Calu3 (cell line): Measurements from ENCODE around the gene SNX32. TPM values are rescaled to one million over a fixed set of nuclear protein-coding genes. Genes with fewer than 3 reads are reported as not detected.
"Not testable (repeated sequence)": the region's sequence is repeated elsewhere in the genome, so short reads cannot be mapped to it uniquely, and the experiment has no call there.

Source experiments
- BruUV-seq: library from RNA; stranded (reverse); fragments of 400-500 nt; replicated peaks from 2 replicates; lab custom pipeline; 2021; lab: Mats Ljungman, UMichigan
- CTCF ChIA-PET: fragments of 300-600 bp; sonication (Branson Sonifier 250); formaldehyde crosslinking; loops from one replicate; lab custom pipeline; 2022; ENCODE audit warnings: antibody characterized with exemption; lab: Charles Lee
- DNase-seq: peaks from one replicate; pipeline ENCODE4 v3.0.0; 2022
- H3K27ac Mint-ChIP-seq: one replicate; pipeline ENCODE4 v1.8.0; 2022; ENCODE audit warnings: mixed read lengths; ENCODE audit not compliant: unreplicated experiment
- H3K27me3 Mint-ChIP-seq: one replicate; pipeline ENCODE4 v1.8.0; 2022; ENCODE audit warnings: mixed read lengths; ENCODE audit not compliant: unreplicated experiment
- H3K36me3 Mint-ChIP-seq: one replicate; pipeline ENCODE4 v1.8.0; 2022; ENCODE audit warnings: mild to moderate bottlenecking, moderate library complexity, mixed read lengths; ENCODE audit not compliant: insufficient read depth, unreplicated experiment
- H3K4me1 Mint-ChIP-seq: one replicate; pipeline ENCODE4 v1.8.0; 2022; ENCODE audit warnings: mild to moderate bottlenecking, low read depth, mixed read lengths; ENCODE audit not compliant: unreplicated experiment
- H3K4me3 Mint-ChIP-seq: one replicate; pipeline ENCODE4 v1.8.0; 2022; ENCODE audit warnings: mild to moderate bottlenecking, low read depth, moderate library complexity, mixed read lengths; ENCODE audit not compliant: unreplicated experiment
- H3K9me3 Mint-ChIP-seq: one replicate; pipeline ENCODE4 v1.8.0; 2022; ENCODE audit warnings: low read depth, mixed read lengths; ENCODE audit not compliant: unreplicated experiment
- intact Hi-C: fragments of 100-400 bp; cut with micrococcal nuclease; formaldehyde crosslinking; loops from one replicate; pipeline ENCODE4 v1.10.0; 2022; ENCODE audit not compliant: unreplicated experiment
- total RNA-seq: library from RNA; stranded (reverse); gene quantifications from 2 replicates; pipeline ENCODE4 v1.2.3, GENCODE V29; 2022
- TF ChIP-seq, protein P1 (sequence below): fragments of 200-600 bp; IDR thresholded peaks from one replicate; pipeline ENCODE4 v1.8.0; 2022; ENCODE audit warnings: antibody characterized with exemption; ENCODE audit not compliant: unreplicated experiment

Gene SNX32
- total RNA-seq, 1 experiment from 2014 or later: not detected

DNA sequence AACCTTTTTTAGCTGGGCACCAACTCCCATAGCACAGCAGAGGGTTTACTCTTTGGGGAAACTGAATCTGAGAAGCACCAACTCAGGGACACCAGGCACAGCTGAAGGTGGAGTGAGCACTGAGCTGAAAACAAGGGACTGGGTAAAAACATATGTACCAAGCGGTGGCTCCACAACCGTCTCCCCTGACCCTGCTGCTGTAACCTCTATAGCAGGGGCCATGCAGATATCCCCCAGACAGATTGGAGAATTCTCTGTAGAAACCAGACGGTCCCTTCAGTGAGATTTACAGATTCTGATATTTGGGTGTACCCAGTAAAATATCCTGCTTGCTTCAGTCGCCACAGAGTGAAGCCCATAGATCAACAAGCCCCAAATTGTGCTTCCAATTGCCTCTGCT, 4.3 kb upstream of the SNX32 start:
- H3K27me3 Mint-ChIP-seq: no peaks in the 10 kb centered on the region
- H3K4me1 Mint-ChIP-seq: no peaks in the 10 kb centered on the region
- no peak overlapping the region for H3K4me3 Mint-ChIP-seq
- H3K36me3 Mint-ChIP-seq: no peaks in the 10 kb centered on the region
- intact Hi-C loops: no loop called here
- CTCF ChIA-PET: interaction anchor here (0.7 to 0.8 kb wide), 2 partner anchors 47 to 49 kb away, joined by 3 read pairs; no protein-coding TSS in a partner anchor
- BruUV-seq: no TSS peak
- no peak for DNase-seq
- no peaks in the 10 kb centered on the region for H3K9me3 Mint-ChIP-seq
- TF ChIP-seq, protein P1, sequence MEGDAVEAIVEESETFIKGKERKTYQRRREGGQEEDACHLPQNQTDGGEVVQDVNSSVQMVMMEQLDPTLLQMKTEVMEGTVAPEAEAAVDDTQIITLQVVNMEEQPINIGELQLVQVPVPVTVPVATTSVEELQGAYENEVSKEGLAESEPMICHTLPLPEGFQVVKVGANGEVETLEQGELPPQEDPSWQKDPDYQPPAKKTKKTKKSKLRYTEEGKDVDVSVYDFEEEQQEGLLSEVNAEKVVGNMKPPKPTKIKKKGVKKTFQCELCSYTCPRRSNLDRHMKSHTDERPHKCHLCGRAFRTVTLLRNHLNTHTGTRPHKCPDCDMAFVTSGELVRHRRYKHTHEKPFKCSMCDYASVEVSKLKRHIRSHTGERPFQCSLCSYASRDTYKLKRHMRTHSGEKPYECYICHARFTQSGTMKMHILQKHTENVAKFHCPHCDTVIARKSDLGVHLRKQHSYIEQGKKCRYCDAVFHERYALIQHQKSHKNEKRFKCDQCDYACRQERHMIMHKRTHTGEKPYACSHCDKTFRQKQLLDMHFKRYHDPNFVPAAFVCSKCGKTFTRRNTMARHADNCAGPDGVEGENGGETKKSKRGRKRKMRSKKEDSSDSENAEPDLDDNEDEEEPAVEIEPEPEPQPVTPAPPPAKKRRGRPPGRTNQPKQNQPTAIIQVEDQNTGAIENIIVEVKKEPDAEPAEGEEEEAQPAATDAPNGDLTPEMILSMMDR: no peak
- no peak overlapping the region for H3K27ac Mint-ChIP-seq

DNA sequence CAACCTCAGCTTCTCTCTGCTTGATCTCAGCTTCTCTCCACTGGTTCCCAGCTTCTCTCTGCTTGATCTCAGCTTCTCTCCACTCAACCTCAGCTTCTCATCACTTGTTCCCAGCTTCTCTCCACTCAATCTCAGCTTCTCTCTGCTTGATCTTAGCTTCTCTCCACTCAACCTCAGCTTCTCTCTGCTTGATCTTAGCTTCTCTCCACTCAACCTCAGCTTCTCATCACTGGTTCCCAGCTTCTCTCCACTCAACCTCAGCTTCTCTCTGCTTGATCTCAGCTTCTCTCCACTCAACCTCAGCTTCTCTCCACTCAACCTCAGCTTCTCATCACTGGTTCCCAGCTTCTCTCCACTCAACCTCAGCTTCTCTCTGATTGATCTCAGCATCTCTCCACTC, 1.5 kb upstream of the SNX32 start:
- H3K4me1 Mint-ChIP-seq, DNase-seq, H3K4me3 Mint-ChIP-seq, H3K27ac Mint-ChIP-seq, BruUV-seq, intact Hi-C loops, H3K36me3 Mint-ChIP-seq, H3K9me3 Mint-ChIP-seq, H3K27me3 Mint-ChIP-seq: not testable (repeated sequence)
- CTCF ChIA-PET: interaction anchor here (0.7 kb wide), 1 partner anchor 21 kb away, joined by 5 read pairs; no protein-coding TSS in a partner anchor

DNA sequence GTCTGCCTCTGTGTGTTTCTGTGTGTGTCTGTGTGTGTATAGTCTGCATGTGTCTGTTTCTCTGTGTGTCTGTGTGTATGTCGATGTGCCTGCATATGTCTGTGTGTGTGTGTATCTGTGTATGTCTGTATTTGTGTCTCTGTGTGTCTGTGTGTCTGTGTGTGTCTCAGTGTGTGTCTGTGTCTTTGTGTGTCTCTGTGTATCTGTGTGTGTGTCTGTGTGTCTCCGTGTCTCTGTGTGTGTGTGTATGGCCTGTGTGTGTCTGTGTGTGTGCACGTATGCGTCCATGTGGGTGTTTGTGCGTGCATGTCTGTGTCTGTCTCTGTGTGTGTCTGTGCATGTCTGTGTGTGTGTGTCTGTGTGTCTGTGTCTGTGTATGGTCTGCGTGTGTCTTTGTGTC, 439 bp downstream of the SNX32 start:
- Mint-ChIP-seq H3K4me3 (no peak overlapping the region), H3K4me1 (no peaks in the 10 kb centered on the region)
- BruUV-seq: no TSS peak

DNA sequence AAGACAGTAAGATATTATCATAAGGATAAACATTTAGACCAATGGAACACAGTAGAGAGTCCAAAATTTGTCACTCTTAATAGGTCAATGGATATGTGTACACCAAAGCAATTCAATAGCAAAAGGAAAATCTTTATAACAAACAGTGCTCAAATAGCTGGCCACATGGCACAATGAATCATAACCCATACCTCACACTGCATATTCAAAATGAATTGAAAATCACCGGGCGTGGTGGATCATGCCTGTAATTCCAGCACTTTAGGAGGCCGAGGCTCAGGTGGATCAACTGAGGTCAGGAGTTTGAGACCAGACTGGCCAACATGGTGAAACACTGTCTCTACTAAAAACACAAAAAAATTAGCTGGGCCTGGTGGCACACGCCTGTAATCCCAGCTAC, 8.4 kb downstream of the SNX32 start:
- no TSS peak for BruUV-seq
- TF ChIP-seq, protein P1: no peak
- H3K27ac Mint-ChIP-seq: no peak overlapping the region
- DNase-seq: no peak
- no peak overlapping the region for H3K4me3 Mint-ChIP-seq
- peaks cover 7% of the 10 kb centered on the region for H3K36me3 Mint-ChIP-seq
- peaks cover 2% of the 10 kb centered on the region for H3K9me3 Mint-ChIP-seq
- no peaks in the 10 kb centered on the region for H3K27me3 Mint-ChIP-seq
- CTCF ChIA-PET: interaction anchor here (0.7 kb wide), 1 partner anchor 12 kb away, joined by 10 read pairs; no protein-coding TSS in a partner anchor
- intact Hi-C loops: no loop called here
- H3K4me1 Mint-ChIP-seq: no peaks in the 10 kb centered on the region

More for the DNA sequence above, 439 bp downstream of the SNX32 start:
- no peaks in the 10 kb centered on the region for H3K27me3 Mint-ChIP-seq
- H3K9me3 Mint-ChIP-seq: peaks cover 2% of the 10 kb centered on the region
- CTCF ChIA-PET: no interaction called here
- no peak for DNase-seq
- H3K27ac Mint-ChIP-seq: no peak overlapping the region
- H3K36me3 Mint-ChIP-seq: no peaks in the 10 kb centered on the region
- intact Hi-C loops: no loop called here
- TF ChIP-seq, protein P1: no peak

DNA sequence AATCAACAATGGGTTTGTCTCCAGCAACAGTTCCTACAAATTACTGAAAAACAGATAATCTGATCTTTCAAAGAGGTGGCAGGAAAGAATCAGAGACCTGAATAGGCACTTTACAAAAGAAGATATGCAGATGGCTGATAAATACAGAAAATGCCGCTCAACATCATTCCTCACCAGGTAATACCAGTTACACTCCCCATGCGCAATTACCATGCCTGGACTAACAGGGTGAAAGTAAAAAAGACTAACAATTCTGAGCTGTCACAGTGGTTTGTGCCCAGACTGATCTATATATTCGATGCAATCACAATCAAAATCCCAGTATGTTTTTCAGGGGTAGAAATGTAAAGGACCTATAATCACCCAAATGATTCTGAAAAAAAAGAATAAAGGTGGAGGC, 10.0 kb downstream of the SNX32 start:
- no peak for DNase-seq
- Mint-ChIP-seq H3K4me1 (no peaks in the 10 kb centered on the region), H3K27ac (no peak overlapping the region), H3K27me3 (no peaks in the 10 kb centered on the region), H3K36me3 (peaks cover 16% of the 10 kb centered on the region), H3K9me3 (no peaks in the 10 kb centered on the region), H3K4me3 (no peak overlapping the region)
- intact Hi-C loops: no loop called here
- BruUV-seq: no TSS peak
- TF ChIP-seq, protein P1: no peak
- CTCF ChIA-PET: interaction anchor here (0.6 kb wide), 1 partner anchor 165 kb away, joined by 3 read pairs; no protein-coding TSS in a partner anchor
